Parathyroid adenoma (tissue), 2 donors: ENCODE results near the gene TMEM238L.

ENCODE experiments used
- H2AFZ ChIP-seq: fragments of 300-600 bp; sonication (generic); one replicate; pipeline ENCODE4 v1.7.0; 2017; ENCODE audit warnings: antibody characterized with exemption, mild to moderate bottlenecking
- H3K27ac ChIP-seq: fragments of 300-600 bp; sonication (generic); one replicate; pipeline ENCODE4 v1.7.0; 2017
- H3K27me3 ChIP-seq: fragments of 300-600 bp; sonication (generic); one replicate; pipeline ENCODE4 v1.7.0; 2017; ENCODE audit warnings: low read length; ENCODE audit not compliant: control insufficient read depth, insufficient read depth
- H3K36me3 ChIP-seq: fragments of 300-600 bp; sonication (generic); one replicate; pipeline ENCODE4 v1.7.0; 2017; ENCODE audit warnings: low read length; ENCODE audit not compliant: control insufficient read depth, insufficient read depth
- H3K4me1 ChIP-seq: fragments of 300-600 bp; sonication (generic); one replicate; pipeline ENCODE4 v1.7.0; 2017; ENCODE audit warnings: control low read depth
- H3K4me2 ChIP-seq: fragments of 300-600 bp; sonication (generic); one replicate; pipeline ENCODE4 v1.7.0; 2017; ENCODE audit warnings: low read length
- H3K4me3 ChIP-seq: fragments of 300-600 bp; sonication (generic); one replicate; pipeline ENCODE4 v1.7.0; 2017; ENCODE audit warnings: low read depth, low read length
- H3K79me2 ChIP-seq: fragments of 300-600 bp; sonication (generic); one replicate; pipeline ENCODE4 v1.7.0; 2017; ENCODE audit warnings: control low read depth
- H3K9ac ChIP-seq: fragments of 300-600 bp; sonication (generic); one replicate; pipeline ENCODE4 v1.7.0; 2017; ENCODE audit warnings: mild to moderate bottlenecking
- H3K9me3 ChIP-seq: fragments of 300-600 bp; sonication (generic); one replicate; pipeline ENCODE4 v1.7.0; 2017; ENCODE audit warnings: low read length; ENCODE audit not compliant: control insufficient read depth
- TF ChIP-seq, protein P1 (sequence below): fragments of 300-600 bp; sonication (generic); IDR thresholded peaks from one replicate; pipeline ENCODE4 v1.7.0; 2017; ENCODE audit warnings: antibody characterized with exemption, mild to moderate bottlenecking
- donor health status: primary hyperparathyroidism.

TMEM238L gene

DNA sequence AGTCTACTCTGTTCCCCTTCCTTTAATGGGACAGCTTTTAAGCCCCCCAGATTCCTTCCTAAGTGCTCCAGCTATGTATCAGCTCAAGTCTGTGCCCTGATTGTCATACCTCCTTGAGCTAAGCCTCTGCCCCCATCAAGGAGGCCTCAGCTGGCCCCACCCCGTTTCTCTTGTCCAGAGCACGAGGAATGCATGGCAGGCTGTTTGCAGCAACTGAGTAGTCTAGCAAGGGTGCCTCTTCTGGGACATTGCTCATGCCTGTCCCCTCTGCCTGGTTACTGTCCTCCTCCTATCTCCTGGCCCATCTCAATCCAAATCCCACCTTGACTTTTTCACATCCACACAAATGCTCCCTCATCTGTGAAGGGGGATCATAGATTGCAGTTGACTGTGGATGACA is 46.3 kb downstream of the TMEM238L start:
- Histone ChIP-seq H3K4me2 (no peak overlapping the region), H3K79me2 (no peaks in the 10 kb centered on the region), H3K9ac (no peak overlapping the region), H2AFZ (no peak overlapping the region), H3K27me3 (no peaks in the 10 kb centered on the region), H3K9me3 (no peaks in the 10 kb centered on the region), H3K36me3 (no peaks in the 10 kb centered on the region), H3K27ac (no peak overlapping the region), H3K4me1 (no peaks in the 10 kb centered on the region), H3K4me3 (no peak overlapping the region)
- TF ChIP-seq, protein P1, sequence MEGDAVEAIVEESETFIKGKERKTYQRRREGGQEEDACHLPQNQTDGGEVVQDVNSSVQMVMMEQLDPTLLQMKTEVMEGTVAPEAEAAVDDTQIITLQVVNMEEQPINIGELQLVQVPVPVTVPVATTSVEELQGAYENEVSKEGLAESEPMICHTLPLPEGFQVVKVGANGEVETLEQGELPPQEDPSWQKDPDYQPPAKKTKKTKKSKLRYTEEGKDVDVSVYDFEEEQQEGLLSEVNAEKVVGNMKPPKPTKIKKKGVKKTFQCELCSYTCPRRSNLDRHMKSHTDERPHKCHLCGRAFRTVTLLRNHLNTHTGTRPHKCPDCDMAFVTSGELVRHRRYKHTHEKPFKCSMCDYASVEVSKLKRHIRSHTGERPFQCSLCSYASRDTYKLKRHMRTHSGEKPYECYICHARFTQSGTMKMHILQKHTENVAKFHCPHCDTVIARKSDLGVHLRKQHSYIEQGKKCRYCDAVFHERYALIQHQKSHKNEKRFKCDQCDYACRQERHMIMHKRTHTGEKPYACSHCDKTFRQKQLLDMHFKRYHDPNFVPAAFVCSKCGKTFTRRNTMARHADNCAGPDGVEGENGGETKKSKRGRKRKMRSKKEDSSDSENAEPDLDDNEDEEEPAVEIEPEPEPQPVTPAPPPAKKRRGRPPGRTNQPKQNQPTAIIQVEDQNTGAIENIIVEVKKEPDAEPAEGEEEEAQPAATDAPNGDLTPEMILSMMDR: no peak

DNA sequence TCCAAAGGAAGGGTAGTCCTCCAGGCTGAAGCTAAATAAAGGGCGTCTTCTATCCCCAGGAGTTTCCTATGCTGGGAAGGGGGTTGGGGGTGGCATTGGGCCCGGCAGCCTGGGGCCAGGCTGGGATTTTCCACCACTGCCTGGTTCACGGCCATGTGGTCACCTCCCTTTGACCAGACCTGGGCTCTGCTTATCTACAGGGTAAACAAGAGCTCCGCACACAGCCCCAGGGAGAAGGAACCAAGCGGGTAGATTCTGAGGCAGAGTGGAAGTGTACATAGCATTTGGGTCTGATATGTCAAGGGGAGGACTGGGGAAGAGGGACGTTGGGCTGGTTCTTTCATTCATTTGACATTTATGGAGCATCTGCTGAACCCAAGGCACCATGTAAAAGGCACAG is 46.8 kb downstream of the TMEM238L start:
- Histone ChIP-seq H3K4me1 (no peaks in the 10 kb centered on the region), H3K27me3 (no peaks in the 10 kb centered on the region), H3K27ac (no peak overlapping the region), H3K79me2 (no peaks in the 10 kb centered on the region), H3K4me3 (no peak overlapping the region), H3K36me3 (no peaks in the 10 kb centered on the region), H3K4me2 (no peak overlapping the region), H2AFZ (no peak overlapping the region), H3K9ac (no peak overlapping the region), H3K9me3 (no peaks in the 10 kb centered on the region)
- TF ChIP-seq, protein P1: no peak

DNA sequence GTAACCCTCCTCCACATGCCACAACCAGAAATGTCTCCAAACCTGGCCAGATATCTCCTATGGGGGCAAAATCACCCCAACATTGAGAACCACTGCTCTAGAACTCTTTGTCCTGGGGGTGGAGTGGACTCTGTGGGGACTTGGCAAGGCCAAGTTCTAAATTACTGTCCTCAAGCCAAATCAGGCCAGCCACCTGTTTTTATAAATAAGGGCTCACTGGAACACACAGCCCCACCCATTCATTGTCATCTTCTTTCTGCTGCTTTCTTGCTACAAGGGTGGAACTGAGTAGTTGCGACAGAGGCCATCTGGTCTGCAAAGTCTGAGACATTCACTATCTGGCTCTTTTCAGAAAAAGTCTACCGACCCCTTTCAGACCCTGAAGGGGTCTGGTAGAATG is 47.3 kb downstream of the TMEM238L start:
- H2AFZ ChIP-seq: no peak overlapping the region
- no peak overlapping the region for H3K4me2 ChIP-seq
- TF ChIP-seq, protein P1: no peak
- H3K27ac ChIP-seq: no peak overlapping the region
- no peaks in the 10 kb centered on the region for H3K36me3 ChIP-seq
- H3K9ac ChIP-seq: no peak overlapping the region
- H3K9me3 ChIP-seq: no peaks in the 10 kb centered on the region
- H3K27me3 ChIP-seq: no peaks in the 10 kb centered on the region
- no peaks in the 10 kb centered on the region for H3K79me2 ChIP-seq
- no peaks in the 10 kb centered on the region for H3K4me1 ChIP-seq
- H3K4me3 ChIP-seq: no peak overlapping the region

DNA sequence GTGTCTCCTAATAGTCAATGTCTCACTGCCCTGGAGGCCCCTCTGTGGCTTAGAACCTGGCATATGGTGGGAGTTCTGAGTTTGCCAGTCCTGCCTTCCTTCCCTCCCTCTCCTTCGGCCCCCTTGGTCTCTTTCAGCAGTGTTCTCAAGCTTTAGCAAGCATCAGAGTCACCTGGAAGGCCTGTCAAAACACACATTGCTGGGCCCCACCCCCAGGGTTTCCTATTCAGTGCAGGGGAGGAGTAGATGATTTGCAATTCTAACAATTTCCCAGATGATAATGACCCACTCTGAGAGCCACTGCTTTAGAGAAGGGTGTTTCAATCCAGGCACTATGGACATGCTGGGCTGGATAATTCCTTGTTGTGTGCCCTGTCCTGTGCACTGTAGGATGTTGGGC is 47.7 kb downstream of the TMEM238L start:
- Histone ChIP-seq H3K4me1 (no peaks in the 10 kb centered on the region), H2AFZ (no peak overlapping the region), H3K27me3 (no peaks in the 10 kb centered on the region), H3K9ac (no peak overlapping the region), H3K4me3 (no peak overlapping the region), H3K27ac (no peak overlapping the region), H3K79me2 (no peaks in the 10 kb centered on the region), H3K36me3 (no peaks in the 10 kb centered on the region), H3K9me3 (no peaks in the 10 kb centered on the region), H3K4me2 (no peak overlapping the region)
- TF ChIP-seq, protein P1: no peak

DNA sequence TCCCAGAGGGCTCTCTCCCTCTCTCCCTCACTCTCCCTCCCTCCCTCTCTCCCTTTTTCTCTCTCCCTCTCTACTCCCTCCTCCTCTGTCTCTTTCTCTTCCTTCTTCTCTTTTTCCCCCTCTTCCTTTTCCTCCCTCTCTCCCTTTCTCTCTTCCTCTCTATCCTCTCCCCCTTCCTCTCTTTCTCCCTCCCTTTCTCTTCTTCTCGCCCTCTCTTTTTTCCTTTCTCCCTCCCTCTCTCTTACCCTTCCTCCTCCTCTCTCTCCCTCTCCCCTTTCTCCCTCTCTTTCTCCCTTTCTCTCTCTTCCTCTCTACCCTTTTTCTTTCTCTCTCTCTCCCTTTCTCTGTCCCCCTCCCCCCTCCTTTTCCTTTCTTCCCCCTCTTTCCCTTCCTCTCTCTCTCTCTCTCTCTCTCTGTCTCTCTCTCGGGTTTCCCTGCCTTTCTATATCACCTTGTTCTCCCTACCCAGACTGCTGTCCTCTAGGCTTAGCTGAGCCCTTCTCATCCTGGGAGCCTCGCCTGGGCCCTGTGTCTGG is 48.2 kb downstream of the TMEM238L start:
- no peak overlapping the region for H3K4me3 ChIP-seq
- H3K4me1 ChIP-seq: no peaks in the 10 kb centered on the region
- peak overlapping the region; percentile 84 for H2AFZ ChIP-seq
- H3K79me2 ChIP-seq: no peaks in the 10 kb centered on the region
- H3K27me3 ChIP-seq: no peaks in the 10 kb centered on the region
- H3K9ac ChIP-seq: no peak overlapping the region
- H3K36me3 ChIP-seq: no peaks in the 10 kb centered on the region
- H3K4me2 ChIP-seq: no peak overlapping the region
- TF ChIP-seq, protein P1: no peak
- no peak overlapping the region for H3K27ac ChIP-seq
- no peaks in the 10 kb centered on the region for H3K9me3 ChIP-seq
